Esophagus squamous epithelium (tissue), 4 donors: ENCODE data around the gene KBTBD4.

ENCODE experiments used
- POLR2A ChIP-seq, 4 donors: fragments of 450-650 bp; IDR thresholded peaks; one replicate each; pipeline ENCODE4 v1.6.1; 2017; ENCODE audit warnings: antibody characterized with exemption in 4 of 4, mild to moderate bottlenecking in 4 of 4, moderate library complexity in 3 of 4
- TF ChIP-seq, protein P1 (sequence below), 6 experiments: fragments of 450-650 bp in 4 of 6; fragments of 200-600 bp in 2 of 6; sonication (generic) in 2 of 6; IDR thresholded peaks; one replicate each; pipeline ENCODE4 v1.5.1; 2016 to 2019; ENCODE audit warnings: antibody characterized with exemption in 6 of 6, mild to moderate bottlenecking in 4 of 6, moderate library complexity in 4 of 6

- TF ChIP-seq POLR2A (IDR thresholded peaks at IDR 0.05), result no peak
- TF ChIP-seq, protein P1, sequence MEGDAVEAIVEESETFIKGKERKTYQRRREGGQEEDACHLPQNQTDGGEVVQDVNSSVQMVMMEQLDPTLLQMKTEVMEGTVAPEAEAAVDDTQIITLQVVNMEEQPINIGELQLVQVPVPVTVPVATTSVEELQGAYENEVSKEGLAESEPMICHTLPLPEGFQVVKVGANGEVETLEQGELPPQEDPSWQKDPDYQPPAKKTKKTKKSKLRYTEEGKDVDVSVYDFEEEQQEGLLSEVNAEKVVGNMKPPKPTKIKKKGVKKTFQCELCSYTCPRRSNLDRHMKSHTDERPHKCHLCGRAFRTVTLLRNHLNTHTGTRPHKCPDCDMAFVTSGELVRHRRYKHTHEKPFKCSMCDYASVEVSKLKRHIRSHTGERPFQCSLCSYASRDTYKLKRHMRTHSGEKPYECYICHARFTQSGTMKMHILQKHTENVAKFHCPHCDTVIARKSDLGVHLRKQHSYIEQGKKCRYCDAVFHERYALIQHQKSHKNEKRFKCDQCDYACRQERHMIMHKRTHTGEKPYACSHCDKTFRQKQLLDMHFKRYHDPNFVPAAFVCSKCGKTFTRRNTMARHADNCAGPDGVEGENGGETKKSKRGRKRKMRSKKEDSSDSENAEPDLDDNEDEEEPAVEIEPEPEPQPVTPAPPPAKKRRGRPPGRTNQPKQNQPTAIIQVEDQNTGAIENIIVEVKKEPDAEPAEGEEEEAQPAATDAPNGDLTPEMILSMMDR (IDR thresholded peaks at IDR 0.05), result no peak
Observed at GRCh38 chr11:47586098-47586855, 7.5 kb upstream of the KBTBD4 start, which contains the start of gene FAM180B.
